GM23338 (cell line): ENCODE measurements around the gene VPS36. TPM values are rescaled to one million over a fixed set of nuclear protein-coding genes. Genes with fewer than 3 reads are reported as not detected.

Source experiments
- ATAC-seq: fragments of 200-7000 bp; cut with Tn5 transposase; 3 replicates; pipeline ENCODE4 v1.9.1; 2020
- DNase-seq: peaks from one replicate; pipeline ENCODE4 v3.0.0-alpha.2; 2015; ENCODE audit warnings: low spot score
- H2AFZ ChIP-seq: fragments of 200-600 bp; sonication (generic); 2 replicates; pipeline ENCODE4 v1.8.0; 2016; ENCODE audit warnings: antibody characterized with exemption, mild to moderate bottlenecking, moderate library complexity
- H3F3A ChIP-seq: fragments of 200-600 bp; sonication (generic); replicated peaks from 2 replicates; pipeline ENCODE4 v1.8.0; 2017; ENCODE audit warnings: antibody characterized with exemption, mixed run types, low read depth
- H3K27ac ChIP-seq: fragments of 200-600 bp; sonication (generic); 2 replicates; pipeline ENCODE4 v1.6.1; 2016; ENCODE audit warnings: low read depth
- H3K27me3 ChIP-seq: fragments of 200-600 bp; sonication (generic); 2 replicates; pipeline ENCODE4 v1.8.0; 2016; ENCODE audit warnings: mild to moderate bottlenecking, mixed run types, moderate library complexity; ENCODE audit not compliant: insufficient read depth
- H3K36me3 ChIP-seq: fragments of 200-600 bp; sonication (generic); 2 replicates; pipeline ENCODE4 v1.8.0; 2016; ENCODE audit warnings: mild to moderate bottlenecking; ENCODE audit not compliant: insufficient read depth
- H3K4me1 ChIP-seq: fragments of 200-600 bp; sonication (generic); 2 replicates; pipeline ENCODE4 v1.8.0; 2016; ENCODE audit warnings: mild to moderate bottlenecking, moderate library complexity; ENCODE audit not compliant: insufficient read depth
- H3K4me2 ChIP-seq: fragments of 200-600 bp; sonication (generic); 2 replicates; pipeline ENCODE4 v1.7.1; 2017; ENCODE audit warnings: mixed run types
- H3K4me3 ChIP-seq: fragments of 200-600 bp; sonication (generic); 2 replicates; pipeline ENCODE4 v1.6.1; 2016; ENCODE audit warnings: mixed run types
- H3K79me2 ChIP-seq: fragments of 200-600 bp; sonication (generic); replicated peaks from 2 replicates; pipeline ENCODE4 v1.8.0; 2017; ENCODE audit warnings: mild to moderate bottlenecking; ENCODE audit not compliant: insufficient read depth
- H3K9me2 ChIP-seq: fragments of 200-600 bp; sonication (generic); 2 replicates; pipeline ENCODE4 v1.8.0; 2017; ENCODE audit not compliant: insufficient read depth
- H4K20me1 ChIP-seq: fragments of 200-600 bp; sonication (generic); replicated peaks from 2 replicates; pipeline ENCODE4 v1.8.0; 2017; ENCODE audit warnings: mild to moderate bottlenecking; ENCODE audit not compliant: insufficient read depth
- H3K27ac Mint-ChIP-seq: 2 replicates; pipeline ENCODE4 v1.8.0; 2020; ENCODE audit warnings: inconsistent platforms, mild to moderate bottlenecking, moderate library complexity, mixed read lengths
- H3K27me3 Mint-ChIP-seq: 3 replicates; pipeline ENCODE4 v1.8.0; 2022; ENCODE audit warnings: low read depth, mild to moderate bottlenecking, moderate library complexity, mixed read lengths, inconsistent platforms; ENCODE audit not compliant: insufficient read depth, poor library complexity
- H3K36me3 Mint-ChIP-seq: 3 replicates; pipeline ENCODE4 v1.8.0; 2021; ENCODE audit warnings: low read depth, mild to moderate bottlenecking, inconsistent platforms, moderate library complexity, mixed read lengths
- H3K4me1 Mint-ChIP-seq: 3 replicates; pipeline ENCODE4 v1.8.0; 2020; ENCODE audit warnings: mild to moderate bottlenecking, inconsistent platforms, mixed read lengths
- H3K4me3 Mint-ChIP-seq: 3 replicates; pipeline ENCODE4 v1.8.0; 2021; ENCODE audit warnings: moderate library complexity, mild to moderate bottlenecking, inconsistent platforms, mixed read lengths
- H3K9me3 Mint-ChIP-seq: 3 replicates; pipeline ENCODE4 v1.8.0; 2020; ENCODE audit warnings: moderate library complexity, mild to moderate bottlenecking, inconsistent platforms, mixed read lengths
- CREB1 ChIP-seq: fragments of 250-450 bp; sonication (Bioruptor Pico); IDR thresholded peaks from 2 replicates; pipeline ENCODE4 v1.5.0; 2020; ENCODE audit warnings: low read depth, mild to moderate bottlenecking, moderate library complexity
- CTCF ChIP-seq, 2 experiments: fragments of 200-600 bp in 1 of 2; sonication (generic) in 1 of 2; conservative IDR thresholded peaks; 2 replicates each; pipeline versions ENCODE4 v1.5.1 to v1.6.1; 2016 to 2017; ENCODE audit warnings: antibody characterized with exemption in 2 of 2, low read depth in 2 of 2, mild to moderate bottlenecking in 2 of 2, moderate library complexity in 1 of 2
- ETS1 ChIP-seq: IDR thresholded peaks from 2 replicates; pipeline ENCODE4 v1.6.1; 2016; ENCODE audit warnings: antibody characterized with exemption
- EZH2 ChIP-seq: fragments of 200-600 bp; sonication (generic); IDR thresholded peaks from one replicate; pipeline ENCODE4 v1.8.0; 2017; ENCODE audit warnings: antibody characterized with exemption, mild to moderate bottlenecking, low read depth; ENCODE audit not compliant: unreplicated experiment
- JUNB ChIP-seq: IDR thresholded peaks from one replicate; pipeline ENCODE4 v1.6.1; 2016; ENCODE audit warnings: antibody characterized with exemption; ENCODE audit not compliant: unreplicated experiment
- NANOG ChIP-seq: IDR thresholded peaks from 2 replicates; pipeline ENCODE4 v1.6.1; 2016; ENCODE audit warnings: antibody characterized with exemption, borderline replicate concordance
- POLR2AphosphoS5 ChIP-seq: IDR thresholded peaks from 2 replicates; pipeline ENCODE4 v1.6.1; 2016; ENCODE audit warnings: antibody characterized with exemption, low read depth
- ZNF114 ChIP-seq: fragments of 250-450 bp; sonication (Bioruptor Pico); IDR thresholded peaks from 2 replicates; pipeline ENCODE4 v1.5.0; 2020; ENCODE audit warnings: mild to moderate bottlenecking, moderate library complexity
- ZNF331 ChIP-seq: fragments of 250-450 bp; sonication (Bioruptor Pico); IDR thresholded peaks from 2 replicates; pipeline ENCODE4 v1.5.0; 2020; ENCODE audit warnings: low read depth, mild to moderate bottlenecking, moderate library complexity
- polyA plus RNA-seq: library from polyadenylated mRNA; unstranded; fragments of >200 nt; fragmentation: Nextera tagmentation; extraction: Ambion mirVana; gene quantifications from 2 replicates; pipeline ENCODE4 v1.2.1, GENCODE V29; 2016
- small RNA-seq: library from RNA; depleted of rRNA; stranded (forward); fragments of <200 nt; gene quantifications from one replicate; pipeline ENCODE3, GENCODE V24; 2014; ENCODE audit warnings: low replicate concordance
- total RNA-seq: library from RNA; depleted of rRNA; stranded (reverse); fragments of >200 nt; shearing (Covaris generic); gene quantifications from 2 replicates; pipeline ENCODE4 v1.2.3, GENCODE V29; 2014; rRNA removed
- TF ChIP-seq, protein P1 (sequence below): IDR thresholded peaks from one replicate; pipeline ENCODE4 v1.6.1; 2018; ENCODE audit warnings: antibody characterized with exemption; ENCODE audit not compliant: unreplicated experiment

Gene VPS36
- total and polyA plus RNA-seq, 2 experiments from 2014 or later, result 28.9 to 36.2 TPM

GRCh38 chr13:52366291-52366690, 84.1 kb downstream of the VPS36 start:
- no peaks in the 10 kb centered on the region for H3K36me3 Mint-ChIP-seq
- no peaks in the 10 kb centered on the region for H3K9me2 ChIP-seq
- H3K4me3 Mint-ChIP-seq, result no peak overlapping the region
- no peaks in the 10 kb centered on the region for H4K20me1 ChIP-seq
- H3K79me2 ChIP-seq, result no peaks in the 10 kb centered on the region
- H3F3A ChIP-seq, result no peaks in the 10 kb centered on the region
- H2AFZ ChIP-seq, result no peak overlapping the region
- H3K9me3 Mint-ChIP-seq, result no peaks in the 10 kb centered on the region
- no peaks in the 10 kb centered on the region for H3K36me3 ChIP-seq
- no peaks in the 10 kb centered on the region for H3K27me3 Mint-ChIP-seq
- H3K4me1 ChIP-seq, result no peaks in the 10 kb centered on the region
- no peaks in the 10 kb centered on the region; the same call in 2 of the 3 replicates for H3K4me1 Mint-ChIP-seq
- no peak for TF ChIP-seq JUNB
- TF ChIP-seq ZNF331, result no peak
- TF ChIP-seq CREB1, result no peak
- TF ChIP-seq, protein P1, sequence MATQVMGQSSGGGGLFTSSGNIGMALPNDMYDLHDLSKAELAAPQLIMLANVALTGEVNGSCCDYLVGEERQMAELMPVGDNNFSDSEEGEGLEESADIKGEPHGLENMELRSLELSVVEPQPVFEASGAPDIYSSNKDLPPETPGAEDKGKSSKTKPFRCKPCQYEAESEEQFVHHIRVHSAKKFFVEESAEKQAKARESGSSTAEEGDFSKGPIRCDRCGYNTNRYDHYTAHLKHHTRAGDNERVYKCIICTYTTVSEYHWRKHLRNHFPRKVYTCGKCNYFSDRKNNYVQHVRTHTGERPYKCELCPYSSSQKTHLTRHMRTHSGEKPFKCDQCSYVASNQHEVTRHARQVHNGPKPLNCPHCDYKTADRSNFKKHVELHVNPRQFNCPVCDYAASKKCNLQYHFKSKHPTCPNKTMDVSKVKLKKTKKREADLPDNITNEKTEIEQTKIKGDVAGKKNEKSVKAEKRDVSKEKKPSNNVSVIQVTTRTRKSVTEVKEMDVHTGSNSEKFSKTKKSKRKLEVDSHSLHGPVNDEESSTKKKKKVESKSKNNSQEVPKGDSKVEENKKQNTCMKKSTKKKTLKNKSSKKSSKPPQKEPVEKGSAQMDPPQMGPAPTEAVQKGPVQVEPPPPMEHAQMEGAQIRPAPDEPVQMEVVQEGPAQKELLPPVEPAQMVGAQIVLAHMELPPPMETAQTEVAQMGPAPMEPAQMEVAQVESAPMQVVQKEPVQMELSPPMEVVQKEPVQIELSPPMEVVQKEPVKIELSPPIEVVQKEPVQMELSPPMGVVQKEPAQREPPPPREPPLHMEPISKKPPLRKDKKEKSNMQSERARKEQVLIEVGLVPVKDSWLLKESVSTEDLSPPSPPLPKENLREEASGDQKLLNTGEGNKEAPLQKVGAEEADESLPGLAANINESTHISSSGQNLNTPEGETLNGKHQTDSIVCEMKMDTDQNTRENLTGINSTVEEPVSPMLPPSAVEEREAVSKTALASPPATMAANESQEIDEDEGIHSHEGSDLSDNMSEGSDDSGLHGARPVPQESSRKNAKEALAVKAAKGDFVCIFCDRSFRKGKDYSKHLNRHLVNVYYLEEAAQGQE, result no peak
- TF ChIP-seq POLR2AphosphoS5, result no peak
- TF ChIP-seq ETS1, result no peak
- TF ChIP-seq CTCF (conservative IDR thresholded peaks at IDR 0.05; ENCODE audit: low read depth in 2 of 2), result no peak
- no peak for TF ChIP-seq ZNF114 (CRISPR knock-in tag)
- no peak for TF ChIP-seq EZH2
- no peak for TF ChIP-seq NANOG
- H3K27ac Mint-ChIP-seq, result no peak overlapping the region
- no peaks in the 10 kb centered on the region for H3K27me3 ChIP-seq
- ATAC-seq (no peak), DNase-seq (no peak)
- no peak overlapping the region for H3K27ac ChIP-seq
- H3K4me3 ChIP-seq, result no peak overlapping the region
- no peak overlapping the region for H3K4me2 ChIP-seq

Small RNAs within 50 kb of the gene (small RNA-seq; reads per million reads assigned to genes)
- not detected for gene RNY4P24

Other genes with a start within 250 kb of the VPS36 start
- 0.69 TPM in 1 of 2 replicates, not detected in the other for gene THSD1, start 44.5 kb downstream of the VPS36 start, total RNA-seq
- gene THSD1, start 44.5 kb downstream of the VPS36 start, polyA plus RNA-seq, result 0.07 TPM in 1 of 2 replicates, not detected in the other
- 48.0 and 48.8 TPM in 2 replicates for gene CKAP2, start 4.8 kb upstream of the VPS36 start, total RNA-seq
- 80.4 and 103 TPM in 2 replicates for gene CKAP2, start 4.8 kb upstream of the VPS36 start, polyA plus RNA-seq
- 3.3 and 3.6 TPM in 2 replicates for gene HNRNPA1L2, start 191.8 kb upstream of the VPS36 start, total RNA-seq
- gene HNRNPA1L2, start 191.8 kb upstream of the VPS36 start, polyA plus RNA-seq, result 7.2 and 9.4 TPM in 2 replicates
- gene SUGT1, start 202.2 kb upstream of the VPS36 start, total RNA-seq, result 60.9 and 61.3 TPM in 2 replicates
- gene SUGT1, start 202.2 kb upstream of the VPS36 start, polyA plus RNA-seq, result 153 and 172 TPM in 2 replicates